Anterior cingulate cortex (tissue), 58 donors: Measurements from ENCODE around the gene UQCRHL.

ENCODE experiments used
- DNase-seq, 58 donors: peaks; one replicate each; lab custom pipeline; 2025; lab: John Stamatoyannopoulos, UW

UQCRHL gene

DNA sequence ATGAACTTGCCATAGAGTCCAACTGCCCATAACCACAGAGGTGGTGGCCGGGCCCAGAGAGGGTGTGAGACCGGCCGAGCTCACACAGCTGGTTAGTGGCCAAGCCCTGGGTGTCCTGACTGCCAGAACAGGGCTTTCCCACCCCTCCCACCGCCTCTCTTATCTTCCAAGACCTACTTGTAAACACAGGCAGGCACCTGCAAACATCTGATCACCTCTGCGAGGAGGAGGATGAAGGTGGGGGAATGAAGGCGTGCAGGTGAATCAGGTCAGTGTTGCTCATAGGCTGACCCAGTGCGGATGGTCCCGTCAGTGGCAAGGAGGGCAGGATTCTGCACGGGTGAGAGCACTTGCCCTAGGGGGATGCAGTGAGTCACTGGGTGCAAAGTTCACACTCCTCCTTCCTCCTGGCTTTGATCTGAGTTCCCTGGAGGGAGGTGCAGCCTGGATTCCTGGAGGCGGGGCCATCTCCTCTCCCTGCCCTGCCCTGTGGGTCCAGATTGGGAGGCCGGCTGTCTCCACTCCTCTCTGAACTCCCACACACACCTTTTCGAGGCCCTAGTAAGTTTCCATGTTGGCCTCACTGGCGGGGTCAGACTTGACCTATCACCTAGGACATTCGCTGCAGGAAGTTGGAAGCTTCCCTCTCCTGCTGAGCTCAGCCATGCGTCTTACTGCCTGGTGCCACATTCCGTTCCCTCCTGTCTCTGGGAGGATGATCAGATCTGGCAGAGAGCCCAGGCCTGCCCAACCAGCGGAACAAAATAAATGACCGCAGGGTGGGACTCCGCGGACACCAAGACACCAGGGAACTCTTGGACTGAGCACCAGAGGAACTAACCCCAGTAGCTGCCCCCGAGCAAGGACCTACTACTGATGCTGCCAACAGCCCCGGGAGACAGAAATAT lies 7.3 kb downstream of the UQCRHL start:
- DNase-seq, result peak in 4 of 58 donors; percentile 3 to 9 (median 5)

DNA sequence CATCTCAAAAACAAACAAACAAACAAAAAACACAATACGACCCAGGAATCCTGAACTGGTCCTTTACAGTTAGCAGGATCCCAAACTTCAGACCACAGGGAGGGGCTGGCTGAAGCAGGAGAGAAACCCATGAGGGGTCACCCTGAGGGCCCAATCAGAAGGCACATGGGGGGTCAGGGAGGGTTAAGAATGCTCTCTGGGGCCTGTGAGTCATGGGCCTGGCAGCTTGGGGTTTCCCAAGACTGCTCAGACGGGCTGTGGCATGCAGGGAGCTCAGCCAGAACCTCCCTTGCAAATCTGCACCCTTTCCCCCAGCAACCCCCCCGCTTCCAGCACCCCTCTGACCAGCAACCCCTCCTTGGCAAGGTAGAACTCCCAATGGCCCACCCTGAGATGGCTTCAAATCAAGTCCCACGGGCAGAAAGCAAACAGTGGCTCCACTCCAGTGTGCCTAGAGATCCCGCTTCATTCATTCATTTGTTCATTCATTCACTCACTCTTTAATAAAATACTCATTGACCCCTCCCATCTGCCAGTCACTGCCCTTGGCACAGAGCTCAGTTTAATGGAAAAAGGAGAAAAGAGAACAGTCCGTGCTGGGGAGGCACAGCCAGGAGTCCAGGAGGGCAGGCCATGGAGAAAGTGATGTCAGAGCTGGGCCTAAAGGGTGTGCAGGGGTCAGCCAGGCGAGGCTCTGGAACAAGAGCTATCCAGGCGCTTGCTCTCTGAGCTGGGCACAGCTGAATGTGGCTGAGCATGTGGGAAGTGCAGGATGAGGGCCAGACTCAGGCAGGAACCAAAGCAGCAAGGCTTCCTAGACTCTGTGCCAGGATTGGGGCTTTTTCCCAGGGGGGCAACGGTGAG lies 8.2 kb downstream of the UQCRHL start:
- peak in 16 of 58 donors; percentile 4 to 76 (median 16) for DNase-seq

GRCh38 chr1:15797614-15798390 lies 9.6 kb downstream of the UQCRHL start:
- no peak for DNase-seq

DNA sequence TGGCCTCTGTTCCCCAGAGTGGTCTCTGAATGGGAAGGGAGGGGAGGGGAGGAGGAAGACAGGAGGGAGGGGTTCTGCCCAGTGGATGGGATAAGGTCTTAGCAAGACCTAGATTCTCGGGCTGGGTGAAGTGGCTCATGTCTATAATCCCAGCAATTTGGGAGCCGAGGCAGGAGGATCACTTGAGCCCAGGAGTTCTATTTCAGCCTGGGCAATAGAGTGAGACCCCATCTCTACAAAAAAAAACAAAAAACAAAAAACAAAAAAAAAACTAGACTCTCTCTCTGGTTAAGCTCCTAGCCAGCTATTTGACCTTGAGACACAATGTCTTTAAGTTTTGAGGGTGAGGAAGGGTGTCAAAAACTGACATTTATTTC lies 11.4 kb downstream of the UQCRHL start:
- DNase-seq, result no peak

GRCh38 chr1:15788624-15789301 lies 18.7 kb downstream of the UQCRHL start:
- DNase-seq, result no peak

GRCh38 chr1:15786581-15786980 lies 20.9 kb downstream of the UQCRHL start:
- peak in 2 of 58 donors; percentile 2 to 3 for DNase-seq

DNA sequence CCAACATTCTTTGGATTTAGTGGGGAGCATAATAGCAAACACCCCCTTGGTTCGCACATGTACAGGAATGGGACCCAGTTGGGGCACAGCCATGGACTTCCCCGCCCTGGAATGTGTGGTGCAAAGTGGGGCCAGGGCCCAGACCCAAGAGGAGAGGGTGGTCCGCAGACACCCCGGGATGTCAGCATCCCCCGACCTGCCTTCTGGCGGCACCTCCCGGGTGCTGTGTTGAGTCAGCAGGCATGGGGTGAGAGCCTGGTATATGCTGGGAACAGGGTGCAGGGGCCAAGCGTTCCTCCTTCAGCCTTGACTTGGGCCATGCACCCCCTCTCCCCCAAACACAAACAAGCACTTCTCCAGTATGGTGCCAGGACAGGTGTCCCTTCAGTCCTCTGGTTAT lies 21.8 kb downstream of the UQCRHL start:
- no peak for DNase-seq

DNA sequence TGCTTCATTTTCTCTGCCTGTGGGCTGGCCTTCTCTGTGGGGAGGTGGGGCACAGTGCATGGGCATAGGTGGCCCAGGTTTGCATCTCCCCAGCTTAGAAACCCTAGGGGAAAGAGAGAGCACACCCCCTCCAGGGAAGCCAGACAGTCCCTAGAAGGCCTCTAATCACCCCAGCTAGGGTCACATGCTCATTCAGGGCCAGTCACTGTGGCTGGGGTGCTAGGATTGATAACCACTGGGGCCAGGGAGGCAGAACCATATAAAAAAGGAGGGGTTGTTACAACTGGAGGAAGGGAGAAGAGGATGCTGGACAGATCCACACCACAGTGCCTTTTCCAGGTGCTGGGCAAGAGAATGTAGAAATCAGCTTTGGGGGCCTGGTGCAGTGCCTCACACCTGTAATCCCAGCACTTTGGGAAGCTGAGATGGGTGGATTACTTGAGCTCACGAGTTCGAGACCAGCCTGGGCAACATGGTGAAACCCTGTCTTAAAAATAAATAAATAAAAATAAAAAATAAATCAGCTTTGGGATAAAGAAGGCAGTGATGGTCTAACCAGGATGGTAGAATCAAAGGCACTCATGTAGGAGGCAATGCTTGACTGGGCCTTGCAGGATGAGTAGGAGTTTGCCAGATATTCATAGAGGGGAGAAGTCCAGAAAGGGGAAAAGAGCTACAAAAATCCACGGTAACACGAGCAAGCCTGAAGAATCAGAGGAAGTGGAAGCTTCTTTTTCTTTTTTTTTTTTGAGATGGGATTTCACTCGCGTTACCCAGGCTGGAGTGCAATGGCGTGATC lies 29.3 kb downstream of the UQCRHL start:
- DNase-seq, result no peak

DNA sequence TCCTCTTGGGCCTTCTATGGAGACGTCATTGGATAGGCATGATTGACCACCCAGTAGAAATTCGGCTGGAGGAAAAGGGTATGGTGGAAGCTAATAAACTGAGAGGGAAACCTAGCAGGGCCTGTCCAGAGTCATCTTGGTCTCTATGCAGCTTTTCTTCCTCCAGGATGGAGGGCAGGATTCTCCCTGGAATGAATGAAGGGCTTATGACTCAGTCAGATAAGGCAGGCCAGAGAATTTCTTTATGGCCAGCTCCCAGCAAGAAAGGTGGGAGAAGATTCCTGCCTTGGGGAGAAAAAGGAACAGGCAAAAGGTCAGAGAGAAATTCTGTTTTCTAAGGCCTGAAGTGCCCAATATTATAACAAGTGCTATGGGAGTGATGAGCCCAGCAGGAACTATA lies 31.7 kb downstream of the UQCRHL start:
- DNase-seq, result no peak

GRCh38 chr1:15771836-15772515 lies 35.5 kb downstream of the UQCRHL start:
- DNase-seq, result no peak

DNA sequence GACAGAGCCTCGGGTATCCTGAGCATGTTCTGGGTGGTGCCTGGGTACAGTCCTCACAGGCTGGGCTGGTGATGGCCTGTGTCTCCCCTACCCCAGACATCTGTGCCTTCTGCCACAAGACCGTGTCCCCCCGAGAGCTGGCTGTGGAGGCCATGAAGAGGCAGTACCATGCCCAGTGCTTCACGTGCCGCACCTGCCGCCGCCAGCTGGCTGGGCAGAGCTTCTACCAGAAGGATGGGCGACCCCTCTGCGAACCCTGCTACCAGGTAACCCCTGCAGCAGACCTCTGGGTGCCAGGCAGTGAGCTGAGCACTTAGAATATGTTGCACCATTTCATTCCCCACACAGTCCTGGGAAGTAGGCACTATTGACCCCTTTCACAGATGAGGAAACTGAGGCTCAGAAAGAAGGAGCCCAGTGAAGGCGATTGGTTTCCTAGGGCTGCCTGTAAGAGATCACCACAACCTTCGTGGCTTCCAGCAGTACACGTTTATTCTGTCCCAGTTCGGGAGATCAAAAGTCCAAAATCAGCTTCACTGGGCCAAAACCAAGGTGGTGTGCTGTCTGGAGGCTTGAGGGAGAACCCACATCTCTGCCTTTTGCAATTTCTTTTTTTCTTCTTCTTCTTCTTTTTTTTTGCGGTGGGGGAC lies 37.0 kb downstream of the UQCRHL start:
- DNase-seq, result no peak

DNA sequence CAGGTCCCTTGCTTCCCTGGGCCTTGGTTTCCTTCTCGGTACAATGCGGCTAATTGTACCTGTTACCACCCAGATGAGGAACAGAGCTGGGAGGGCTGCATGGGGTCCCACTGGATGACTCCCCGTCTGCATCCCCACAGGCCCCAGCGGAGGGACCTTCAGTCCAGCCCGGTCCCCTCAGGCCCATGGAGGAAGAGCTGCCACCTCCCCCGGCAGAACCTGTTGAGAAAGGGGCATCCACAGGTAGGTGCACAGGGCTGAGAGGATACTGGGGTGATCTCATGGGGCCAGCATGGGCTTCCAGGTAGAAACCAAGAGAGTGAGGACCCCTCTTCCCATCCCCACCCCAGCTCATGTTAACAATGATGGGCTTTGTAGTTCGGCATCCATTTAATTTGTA lies 39.1 kb downstream of the UQCRHL start:
- no peak for DNase-seq

DNA sequence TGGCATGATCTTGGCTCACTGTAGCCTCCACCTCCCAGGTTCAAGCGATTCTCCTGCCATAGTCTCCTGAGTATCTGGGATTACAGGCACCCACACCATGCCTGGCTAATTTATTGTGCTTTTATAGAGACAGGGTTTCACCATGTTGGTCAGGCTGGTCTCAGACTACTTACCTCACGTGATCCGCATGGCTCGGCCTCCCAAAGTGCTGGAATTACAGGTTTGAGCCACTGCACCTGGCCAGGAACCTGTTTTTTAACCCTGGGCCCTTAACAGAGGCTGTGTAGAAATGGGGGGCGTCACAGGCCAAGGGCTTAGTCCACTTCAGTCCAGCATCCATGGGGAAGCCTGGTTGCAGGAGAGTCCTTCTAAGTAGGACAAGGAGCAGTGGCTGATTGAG lies 39.5 kb downstream of the UQCRHL start:
- DNase-seq, result no peak

- peak in 5 of 58 donors; percentile 13 to 25 (median 19) for DNase-seq
Measured at GRCh38 chr1:15765495-15766194, 41.8 kb downstream of the UQCRHL start.

- no peak for DNase-seq
Measured at GRCh38 chr1:15764890-15765289, 42.6 kb downstream of the UQCRHL start.

- DNase-seq, result no peak
Measured at GRCh38 chr1:15764269-15764764, 43.1 kb downstream of the UQCRHL start.

GRCh38 chr1:15762546-15762945 lies 44.9 kb downstream of the UQCRHL start:
- DNase-seq, result no peak
